WI38 (cell line): ENCODE measurements around the gene KCNJ6.

Experiments
- H3K4me3 ChIP-seq: 2 replicates; pipeline ENCODE4 v1.5.1; 2011; ENCODE audit warnings: low read depth, mild to moderate bottlenecking, control low read depth, low read length
- CTCF ChIP-seq: IDR thresholded peaks from 2 replicates; pipeline ENCODE4 v1.5.1; 2012; ENCODE audit warnings: low read depth, mild to moderate bottlenecking, control low read depth, low read length

Gene KCNJ6

GRCh38 chr21:37562920-37563640 is 353.2 kb downstream of the KCNJ6 start:
- TF ChIP-seq CTCF: no peak

GRCh38 chr21:37561941-37562919 is 354.0 kb downstream of the KCNJ6 start:
- no peak overlapping the region for H3K4me3 ChIP-seq
- TF ChIP-seq CTCF: no peak

More at GRCh38 chr21:37562920-37563640, 353.2 kb downstream of the KCNJ6 start:
- H3K4me3 ChIP-seq: peak overlapping the region; percentile 64

- no peak for TF ChIP-seq CTCF
- no peak overlapping the region for H3K4me3 ChIP-seq
These were observed 354.8 kb downstream of the KCNJ6 start for GRCh38 chr21:37561506-37561905.

GRCh38 chr21:37560385-37560784 is 355.9 kb downstream of the KCNJ6 start:
- no peak for TF ChIP-seq CTCF
- no peak overlapping the region for H3K4me3 ChIP-seq

- TF ChIP-seq CTCF: no peak
- H3K4me3 ChIP-seq: no peak overlapping the region
These were observed 357.5 kb downstream of the KCNJ6 start for GRCh38 chr21:37558676-37559211.
